Stimulated activated CD8-positive, alpha-beta memory T cell treated with anti-CD3 and anti-CD28 coated beads, Interleukin-15, amount 100 ng/mL, for 48 hours (primary cell): ENCODE measurements around the gene PLCG1.

Experiments
- DNase-seq, 2 donors: peaks; one replicate each; pipeline ENCODE4 v3.0.0-alpha.2; 2020; ENCODE audit warnings: low read depth in 2 of 2

Gene PLCG1

DNA sequence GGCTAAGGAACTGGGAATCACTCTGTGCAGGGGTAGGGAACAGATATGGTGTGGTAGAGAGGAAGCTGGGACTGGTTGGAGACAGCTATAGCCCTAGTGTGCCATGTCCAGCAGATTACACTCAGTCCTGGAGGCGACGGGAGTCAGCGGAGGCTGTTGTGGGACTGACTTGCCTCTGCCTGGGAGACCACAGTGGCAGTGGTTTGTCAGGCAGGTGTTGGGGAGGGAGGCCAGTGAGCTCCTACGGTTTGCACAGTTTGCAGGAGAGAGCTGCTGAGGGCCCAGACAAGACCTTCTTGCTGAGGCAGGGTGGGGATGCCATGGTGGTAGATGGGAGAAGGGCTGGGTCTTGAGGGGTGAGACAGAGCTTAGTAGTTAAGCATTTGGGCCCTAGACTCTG lies 4.9 kb downstream of the PLCG1 start:
- no peak for DNase-seq

DNA sequence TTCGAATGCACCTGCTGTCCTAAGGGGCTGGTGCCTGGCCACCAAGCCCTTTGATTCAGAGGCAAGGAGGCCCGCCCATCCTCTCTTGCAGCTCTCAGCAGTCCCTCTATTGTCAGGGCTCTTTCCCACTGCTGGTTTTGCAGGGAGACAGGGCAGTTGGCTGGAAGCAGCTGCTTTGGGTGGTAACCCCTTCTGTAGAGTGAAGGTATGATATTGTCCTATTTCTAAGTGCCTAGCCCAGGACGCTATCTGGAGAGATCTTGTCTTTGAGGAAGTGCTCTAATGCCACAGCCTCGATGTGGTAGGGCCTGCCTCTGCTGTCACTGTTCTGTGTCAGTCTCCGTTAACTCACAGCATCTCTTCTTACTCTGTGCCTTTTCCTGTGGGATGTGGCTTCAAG lies 5.6 kb downstream of the PLCG1 start:
- no peak for DNase-seq

DNA sequence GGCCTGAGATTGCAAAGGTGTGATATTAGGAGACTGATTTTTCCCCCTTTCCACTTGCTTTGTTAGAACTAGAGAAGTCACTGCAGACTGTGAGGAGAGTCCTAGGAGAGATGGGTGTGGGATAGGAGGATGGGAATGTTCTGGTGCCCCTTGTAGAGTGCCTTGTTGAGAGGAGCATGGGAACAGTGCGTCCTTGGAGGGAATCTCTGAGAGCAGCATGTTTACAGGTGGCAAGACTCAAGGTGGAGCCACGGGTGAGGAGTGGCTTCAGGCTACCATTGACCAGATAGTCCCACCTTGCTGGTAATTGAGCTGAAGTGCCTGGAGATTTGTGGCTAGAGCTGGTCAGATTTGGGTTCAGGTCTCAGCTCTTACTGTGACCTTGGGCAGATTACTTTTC lies 6.0 kb downstream of the PLCG1 start:
- DNase-seq = no peak

DNA sequence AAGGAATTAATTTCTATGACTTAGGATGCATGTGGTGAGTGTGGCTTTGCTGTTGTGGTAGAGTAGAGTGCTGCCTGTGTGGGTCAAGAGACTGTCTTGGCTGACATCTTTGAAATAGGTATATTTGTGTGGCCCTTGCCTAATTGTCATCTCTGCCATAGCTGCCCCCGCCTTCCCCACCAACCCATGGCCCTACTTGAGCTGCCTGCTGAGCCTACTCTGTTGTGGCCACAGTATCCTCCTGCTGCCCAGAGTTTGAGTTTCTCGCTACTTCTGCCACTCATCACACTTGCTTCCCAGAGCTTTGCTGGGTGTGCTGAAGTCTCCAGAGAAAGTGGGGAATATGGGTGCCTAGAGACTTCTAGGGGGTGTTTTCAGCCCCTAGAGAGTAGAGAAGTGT lies 8.0 kb downstream of the PLCG1 start:
- no peak for DNase-seq

DNA sequence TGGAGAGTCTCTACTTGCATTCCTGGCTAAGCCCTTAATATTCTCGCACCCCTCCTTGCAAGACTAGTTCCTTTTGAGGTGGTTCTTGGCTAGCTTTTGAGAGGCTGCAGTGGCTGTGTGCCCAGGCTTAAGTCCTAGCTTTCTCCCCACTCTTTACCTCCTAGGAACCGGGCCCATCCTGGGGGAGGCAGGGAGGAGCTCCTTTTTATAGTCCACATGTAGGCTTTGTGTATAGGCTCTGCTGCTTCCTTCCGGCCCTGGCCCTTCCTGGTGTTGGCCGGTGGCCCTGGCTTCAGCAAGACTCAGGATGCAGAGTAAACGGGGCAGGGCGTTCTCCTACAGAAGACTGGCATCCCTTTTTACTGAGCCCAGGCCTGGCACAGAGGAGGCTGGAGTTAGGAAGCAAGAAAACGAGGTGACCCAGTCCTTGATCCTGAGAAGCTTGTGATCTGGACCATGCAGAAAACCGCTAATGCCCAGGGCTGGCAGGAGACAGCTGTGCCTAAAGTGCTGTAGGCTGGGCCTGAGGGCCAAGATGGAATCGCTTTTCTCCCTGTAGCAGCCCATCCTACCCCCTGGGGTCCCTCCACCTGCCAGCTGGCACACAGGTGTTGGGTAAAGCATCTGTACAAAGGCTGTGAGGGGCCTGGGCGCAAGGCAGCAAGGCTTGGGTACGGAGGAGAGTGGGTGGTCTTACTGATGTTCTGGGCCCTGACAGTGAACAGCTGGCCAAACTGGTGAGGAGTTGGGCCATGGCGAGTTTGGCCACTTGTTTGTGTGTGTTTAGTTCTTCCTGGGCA lies 8.7 kb downstream of the PLCG1 start:
- no peak for DNase-seq

DNA sequence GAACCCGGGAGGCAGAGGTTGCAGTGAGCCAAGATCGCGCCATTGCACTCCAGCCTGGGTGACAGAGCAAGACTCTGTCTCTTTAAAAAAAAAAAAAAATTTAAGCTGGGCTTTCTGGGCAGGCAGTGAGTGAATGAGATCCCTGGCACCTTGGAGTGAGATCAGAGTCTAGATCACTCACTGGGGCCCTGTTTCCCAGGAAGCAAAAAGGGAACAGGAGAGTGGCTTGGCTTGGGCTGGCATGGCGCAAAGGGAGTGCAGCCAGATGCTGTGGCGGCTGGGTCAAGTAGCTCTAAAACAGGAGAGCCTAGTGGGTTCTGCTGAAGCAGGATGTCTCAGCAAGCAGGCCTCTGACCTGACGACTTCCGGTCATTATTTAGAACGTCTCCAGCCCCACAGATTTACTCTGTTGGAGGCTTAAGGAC lies 10.4 kb downstream of the PLCG1 start:
- DNase-seq = no peak

DNA sequence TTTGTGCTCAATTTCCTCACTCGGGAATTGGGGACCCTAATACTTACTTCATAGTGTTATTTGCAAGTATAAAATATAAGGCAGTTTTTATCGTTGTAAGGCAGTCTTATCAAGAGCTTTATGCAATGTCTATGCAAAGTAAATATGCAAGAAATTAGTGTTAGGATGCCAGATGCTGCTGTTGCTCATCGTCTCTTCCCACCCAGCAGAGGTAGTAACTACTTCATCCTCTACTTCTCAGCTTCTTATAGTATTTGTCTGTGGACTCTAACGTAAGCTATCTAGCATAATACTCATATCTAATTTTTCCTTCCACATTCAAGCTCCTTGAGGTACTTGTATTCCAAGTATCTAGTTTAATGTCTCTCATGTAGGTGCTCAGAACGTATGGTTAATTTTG lies 11.6 kb downstream of the PLCG1 start:
- no peak for DNase-seq

DNA sequence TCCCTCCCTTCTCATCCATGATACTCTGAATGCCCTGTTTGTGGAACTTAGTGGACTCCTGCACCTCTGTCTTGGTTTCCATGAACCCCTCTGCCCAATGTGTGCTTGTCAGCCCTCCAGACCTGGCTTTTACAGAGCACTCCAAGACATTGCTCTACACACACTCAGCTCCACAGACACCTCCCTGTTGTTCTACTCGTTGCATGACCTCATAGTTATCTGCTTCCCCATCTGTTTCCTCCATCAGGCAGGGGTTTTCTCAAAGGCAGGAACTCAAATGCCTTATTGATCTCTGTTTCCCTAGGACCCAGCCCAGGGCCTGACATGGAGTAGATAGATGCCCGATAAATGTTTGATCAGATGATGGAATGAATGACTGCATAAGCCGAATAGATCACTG lies 13.3 kb downstream of the PLCG1 start:
- DNase-seq = no peak

DNA sequence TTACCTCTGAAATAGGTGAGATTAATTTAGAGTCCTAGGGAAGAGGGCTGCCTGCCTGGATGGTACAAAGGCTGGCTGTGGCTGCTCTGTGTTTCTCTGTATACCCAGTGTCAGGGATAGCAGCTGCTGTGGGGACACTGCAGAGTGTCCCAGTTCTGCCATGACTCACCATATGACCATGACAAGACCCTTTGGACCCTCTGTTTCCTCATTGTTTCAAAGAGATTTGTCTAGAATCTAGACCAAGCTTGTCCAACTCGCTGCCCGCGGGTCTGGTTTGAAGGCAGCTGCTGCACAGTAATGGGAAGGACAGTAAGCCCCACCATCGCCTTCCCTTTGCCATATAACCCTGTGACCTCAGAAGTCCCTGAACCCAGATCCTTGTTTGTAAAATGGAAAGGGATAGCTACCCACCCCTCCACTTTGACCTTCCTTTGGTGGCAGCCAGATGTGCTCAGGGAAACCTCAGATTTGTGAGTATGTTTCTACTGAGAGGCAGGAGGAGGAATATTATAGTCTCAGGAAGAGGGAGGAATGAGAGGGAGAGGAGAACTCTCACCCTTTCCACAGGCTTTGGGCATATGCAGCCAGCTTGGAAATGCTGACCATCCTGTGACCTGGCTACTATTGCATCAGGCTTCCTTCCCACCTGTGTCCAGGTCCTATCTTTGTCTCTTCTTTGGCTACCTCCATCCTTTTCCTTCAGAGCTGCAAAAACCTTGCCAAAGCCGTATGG lies 14.0 kb downstream of the PLCG1 start:
- DNase-seq = no peak

DNA sequence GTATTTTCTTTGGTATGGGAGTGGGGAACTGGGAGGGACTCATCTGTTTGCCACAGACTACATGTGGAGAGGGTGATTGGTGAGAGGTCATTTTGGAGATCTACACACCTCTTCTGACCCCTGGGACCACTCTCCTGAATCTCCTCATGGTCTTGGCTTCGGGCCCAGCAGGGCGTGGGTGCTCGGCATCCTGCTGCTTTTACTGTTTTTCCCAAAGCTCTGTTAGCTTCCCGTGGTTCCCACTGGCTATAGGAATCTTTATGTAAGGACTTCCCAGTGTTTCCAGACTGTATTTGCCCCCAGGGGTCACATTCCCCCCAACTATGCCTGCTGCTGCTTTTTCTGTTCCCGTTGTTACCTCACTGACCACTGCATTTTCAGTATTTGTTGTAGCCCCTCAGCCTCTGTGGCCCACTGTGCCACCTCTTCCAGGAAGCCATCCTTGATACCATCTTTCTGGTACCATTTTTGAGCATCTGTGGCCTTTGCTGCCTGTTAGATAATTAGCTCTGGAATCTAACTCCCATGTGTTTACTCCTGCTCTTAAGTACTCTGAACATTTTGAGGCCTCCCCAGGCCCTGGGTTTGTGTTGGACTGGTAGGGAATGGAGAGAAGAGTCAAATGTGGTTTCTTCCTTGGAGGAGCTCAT lies 14.9 kb downstream of the PLCG1 start:
- no peak for DNase-seq

DNA sequence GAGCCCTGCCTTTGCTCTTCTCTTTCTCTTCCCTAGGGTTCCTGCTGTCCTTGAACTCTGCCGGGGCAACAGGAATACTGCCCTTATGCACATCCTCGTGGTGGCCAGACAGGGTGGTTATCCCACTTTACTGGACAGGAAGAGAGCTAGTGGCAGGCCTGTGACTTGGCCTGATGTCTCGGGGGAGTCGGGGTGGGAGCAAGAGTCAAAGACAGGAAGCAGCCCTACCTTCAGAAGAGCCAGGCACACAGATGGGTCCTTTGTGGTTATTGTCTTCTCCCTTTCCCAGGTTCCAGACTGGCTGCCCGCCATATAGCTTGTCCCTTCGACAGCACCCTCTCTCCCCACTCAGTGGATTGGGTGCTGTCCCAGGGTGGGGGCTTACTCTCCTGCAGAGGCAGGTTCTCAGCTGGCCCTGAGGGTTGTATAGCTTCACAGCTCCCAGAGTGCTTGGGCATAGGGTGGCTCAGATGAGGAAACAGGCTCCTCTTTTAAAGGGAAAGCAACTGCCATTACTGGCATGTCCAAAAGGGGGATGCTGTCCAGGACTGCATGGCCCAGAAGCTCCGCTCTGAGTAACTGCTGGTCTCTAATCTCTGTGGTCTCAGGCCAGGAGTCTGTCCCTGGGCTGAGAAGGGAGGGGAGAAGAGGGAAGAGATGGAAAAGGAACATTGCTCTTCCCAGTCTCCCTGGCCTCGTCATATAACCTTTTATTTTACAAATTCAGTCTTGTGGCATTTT lies 17.3 kb downstream of the PLCG1 start:
- DNase-seq = no peak

DNA sequence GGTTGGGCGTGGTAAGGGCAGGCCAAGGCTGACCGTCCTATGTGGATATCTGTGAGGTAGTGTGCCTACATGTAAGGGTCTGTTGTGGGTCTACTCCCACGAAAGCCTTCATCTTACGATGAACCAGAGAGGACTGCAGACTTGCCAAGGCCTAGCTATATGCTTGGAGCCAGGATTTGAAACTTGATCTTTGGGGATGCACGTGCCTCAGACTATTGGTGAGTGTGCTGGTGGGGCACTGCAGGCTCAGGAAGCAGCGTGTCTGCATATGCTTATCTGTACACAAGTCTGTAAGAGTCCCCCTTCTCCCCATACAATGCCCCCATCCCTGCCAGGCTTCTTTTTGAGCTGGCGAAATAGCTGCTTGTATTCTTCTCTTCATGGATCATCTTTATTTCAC lies 17.9 kb downstream of the PLCG1 start:
- no peak for DNase-seq

DNA sequence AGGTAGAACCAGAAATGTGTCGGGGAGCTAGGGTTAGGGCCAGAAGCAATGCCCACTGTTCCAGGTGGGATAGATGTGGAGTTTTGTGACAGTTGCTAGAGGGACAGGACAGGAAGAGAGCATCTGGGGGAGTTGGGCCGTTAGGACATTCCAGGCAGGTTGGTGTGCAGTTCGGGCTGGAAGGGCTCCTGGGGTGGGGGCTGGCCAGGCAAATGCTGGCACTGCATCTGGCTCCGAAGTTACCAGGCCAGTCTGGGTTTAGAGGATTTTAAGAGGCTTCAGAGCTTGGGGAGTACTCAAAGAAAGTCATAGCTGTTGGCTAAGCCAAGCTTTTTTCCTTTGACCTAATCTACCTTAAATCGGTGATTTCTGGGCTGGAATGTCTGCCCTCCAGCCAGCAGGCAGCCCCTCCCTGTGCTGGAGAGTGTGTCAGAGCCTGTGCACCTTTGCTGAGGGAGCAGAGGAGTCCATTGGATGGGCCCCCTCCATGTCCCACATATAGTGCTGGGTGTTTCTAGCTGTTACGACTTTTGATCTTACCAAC lies 20.8 kb downstream of the PLCG1 start:
- no peak for DNase-seq

DNA sequence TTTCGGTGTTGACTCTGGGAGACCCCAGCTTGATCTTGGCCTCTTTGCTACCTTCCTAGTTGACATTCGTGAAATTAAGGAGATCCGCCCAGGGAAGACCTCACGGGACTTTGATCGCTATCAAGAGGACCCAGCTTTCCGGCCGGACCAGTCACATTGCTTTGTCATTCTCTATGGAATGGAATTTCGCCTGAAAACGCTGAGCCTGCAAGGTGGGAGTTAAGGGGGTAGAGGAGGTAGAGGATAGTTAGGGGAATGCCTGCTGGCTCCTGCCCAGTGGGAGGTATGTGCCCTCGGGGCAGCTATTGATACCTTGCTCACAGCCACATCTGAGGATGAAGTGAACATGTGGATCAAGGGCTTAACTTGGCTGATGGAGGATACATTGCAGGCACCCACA lies 22.2 kb downstream of the PLCG1 start:
- no peak for DNase-seq

DNA sequence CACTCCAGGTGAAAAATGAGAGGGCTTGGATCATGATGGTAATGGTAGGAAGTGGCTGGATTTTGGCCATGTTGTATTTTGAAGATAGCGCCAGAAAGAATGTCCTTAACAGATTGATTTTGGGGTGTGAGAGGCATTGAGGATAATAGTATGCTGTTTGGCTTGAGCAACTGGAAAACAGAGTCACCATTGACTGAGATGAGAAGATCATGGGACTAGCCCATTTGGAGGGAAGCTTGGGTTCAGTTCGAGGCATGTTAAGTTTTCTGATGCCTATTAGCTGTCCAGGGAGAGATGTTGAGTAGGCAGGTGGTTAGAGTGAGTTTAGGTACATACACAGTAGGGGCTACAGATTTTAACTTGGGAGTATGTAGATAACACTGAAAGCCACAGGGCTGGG lies 23.3 kb downstream of the PLCG1 start:
- DNase-seq = no peak

DNA sequence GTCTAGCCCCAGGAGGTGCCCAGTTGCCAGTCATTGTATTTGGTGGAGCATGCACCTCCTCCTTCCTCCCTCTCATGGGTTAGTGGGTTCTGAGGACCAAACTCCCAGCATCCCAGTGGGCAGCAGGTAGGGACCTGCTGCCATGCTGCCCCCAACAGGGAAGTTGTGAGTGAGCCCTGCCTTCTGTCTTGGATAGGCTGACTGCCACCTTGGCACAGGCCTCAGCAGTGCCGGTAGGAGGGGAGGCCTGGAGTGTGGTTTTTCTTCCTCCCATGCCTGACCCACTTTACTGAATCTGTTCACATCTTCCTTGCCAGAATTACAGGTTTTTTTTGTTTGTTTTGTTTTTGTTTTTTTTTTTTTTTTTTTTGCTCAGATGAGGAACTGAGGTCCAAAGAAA lies 24.5 kb downstream of the PLCG1 start:
- DNase-seq = no peak

DNA sequence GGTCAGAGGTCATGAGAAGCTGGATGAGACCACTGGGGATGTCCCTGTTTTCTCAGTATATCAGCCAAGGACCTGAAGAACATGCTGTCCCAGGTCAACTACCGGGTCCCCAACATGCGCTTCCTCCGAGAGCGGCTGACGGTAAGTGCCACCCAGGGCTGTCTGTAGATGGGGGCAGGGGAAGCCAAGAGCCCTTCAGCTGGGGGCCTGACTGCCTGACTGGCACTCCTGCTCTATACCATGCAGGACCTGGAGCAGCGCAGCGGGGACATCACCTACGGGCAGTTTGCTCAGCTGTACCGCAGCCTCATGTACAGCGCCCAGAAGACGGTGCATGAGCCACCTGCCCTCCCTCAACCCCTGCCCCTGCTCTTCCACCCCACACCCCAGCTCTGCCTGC lies 25.1 kb downstream of the PLCG1 start:
- DNase-seq = no peak

DNA sequence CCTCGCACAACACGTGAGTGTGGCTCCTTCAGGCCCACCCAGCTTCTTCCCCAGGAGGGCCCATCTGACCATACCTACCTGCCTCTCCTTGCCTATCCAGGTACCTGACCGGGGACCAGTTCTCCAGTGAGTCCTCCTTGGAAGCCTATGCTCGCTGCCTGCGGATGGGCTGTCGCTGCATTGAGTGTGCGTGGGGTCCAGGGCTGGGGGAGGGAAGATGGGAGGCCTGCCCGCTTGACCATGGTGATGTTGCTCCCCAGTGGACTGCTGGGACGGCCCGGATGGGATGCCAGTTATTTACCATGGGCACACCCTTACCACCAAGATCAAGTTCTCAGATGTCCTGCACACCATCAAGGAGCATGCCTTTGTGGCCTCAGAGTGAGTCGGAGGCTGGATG lies 26.5 kb downstream of the PLCG1 start:
- no peak for DNase-seq

DNA sequence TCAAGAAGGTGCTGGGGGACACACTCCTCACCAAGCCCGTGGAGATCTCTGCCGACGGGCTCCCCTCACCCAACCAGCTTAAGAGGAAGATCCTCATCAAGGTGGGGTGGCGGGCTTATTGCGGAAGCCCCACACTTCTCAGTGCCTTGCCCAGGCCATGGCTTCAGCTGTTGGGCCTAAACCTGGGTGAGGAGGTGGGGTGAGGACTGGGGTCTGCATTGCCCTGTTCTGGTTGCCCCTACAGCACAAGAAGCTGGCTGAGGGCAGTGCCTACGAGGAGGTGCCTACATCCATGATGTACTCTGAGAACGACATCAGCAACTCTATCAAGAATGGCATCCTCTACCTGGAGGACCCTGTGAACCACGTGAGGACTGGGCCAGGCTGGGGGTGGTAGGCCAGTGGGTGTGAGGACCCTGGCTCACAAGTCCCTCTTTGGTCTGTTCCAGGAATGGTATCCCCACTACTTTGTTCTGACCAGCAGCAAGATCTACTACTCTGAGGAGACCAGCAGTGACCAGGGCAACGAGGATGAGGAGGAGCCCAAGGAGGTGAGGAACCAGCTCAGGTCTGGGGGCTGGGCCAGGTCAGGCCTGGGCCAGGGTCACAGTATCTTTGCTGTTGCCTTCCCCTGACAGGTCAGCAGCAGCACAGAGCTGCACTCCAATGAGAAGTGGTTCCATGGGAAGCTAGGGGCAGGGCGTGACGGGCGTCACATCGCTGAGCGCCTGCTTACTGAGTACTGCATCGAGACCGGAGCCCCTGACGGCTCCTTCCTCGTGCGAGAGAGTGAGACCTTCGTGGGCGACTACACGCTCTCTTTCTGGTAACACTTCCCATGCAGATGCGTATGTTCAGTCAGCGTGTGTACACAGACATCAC lies 27.9 kb downstream of the PLCG1 start:
- DNase-seq = no peak

DNA sequence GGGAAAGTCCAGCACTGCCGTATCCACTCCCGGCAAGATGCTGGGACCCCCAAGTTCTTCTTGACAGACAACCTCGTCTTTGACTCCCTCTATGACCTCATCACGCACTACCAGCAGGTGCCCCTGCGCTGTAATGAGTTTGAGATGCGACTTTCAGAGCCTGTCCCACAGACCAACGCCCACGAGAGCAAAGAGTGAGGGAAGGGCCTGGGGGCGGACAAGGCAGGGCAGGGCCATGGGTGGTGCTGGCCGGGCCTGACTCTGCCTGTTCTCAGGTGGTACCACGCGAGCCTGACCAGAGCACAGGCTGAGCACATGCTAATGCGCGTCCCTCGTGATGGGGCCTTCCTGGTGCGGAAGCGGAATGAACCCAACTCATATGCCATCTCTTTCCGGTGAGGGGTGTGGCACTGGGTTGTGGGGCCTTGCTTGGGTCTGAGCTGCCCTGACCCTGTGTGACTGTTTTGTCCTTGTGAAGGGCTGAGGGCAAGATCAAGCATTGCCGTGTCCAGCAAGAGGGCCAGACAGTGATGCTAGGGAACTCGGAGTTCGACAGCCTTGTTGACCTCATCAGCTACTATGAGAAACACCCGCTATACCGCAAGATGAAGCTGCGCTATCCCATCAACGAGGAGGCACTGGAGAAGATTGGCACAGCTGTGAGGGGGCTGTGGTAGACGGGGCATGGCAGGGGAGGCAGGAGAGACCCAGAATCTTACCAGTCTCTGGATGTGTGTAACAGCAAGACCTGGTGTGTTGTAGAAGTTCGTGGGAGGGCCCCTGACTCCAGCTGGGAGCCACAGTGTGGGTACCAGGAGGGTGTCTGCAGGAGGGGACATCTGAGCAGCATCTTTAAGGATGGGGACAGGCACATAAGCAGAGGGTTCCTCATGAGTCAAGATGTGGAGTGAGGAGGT lies 29.1 kb downstream of the PLCG1 start:
- DNase-seq = no peak
